ENCODE measurements around the gene RNF115.

DNA sequence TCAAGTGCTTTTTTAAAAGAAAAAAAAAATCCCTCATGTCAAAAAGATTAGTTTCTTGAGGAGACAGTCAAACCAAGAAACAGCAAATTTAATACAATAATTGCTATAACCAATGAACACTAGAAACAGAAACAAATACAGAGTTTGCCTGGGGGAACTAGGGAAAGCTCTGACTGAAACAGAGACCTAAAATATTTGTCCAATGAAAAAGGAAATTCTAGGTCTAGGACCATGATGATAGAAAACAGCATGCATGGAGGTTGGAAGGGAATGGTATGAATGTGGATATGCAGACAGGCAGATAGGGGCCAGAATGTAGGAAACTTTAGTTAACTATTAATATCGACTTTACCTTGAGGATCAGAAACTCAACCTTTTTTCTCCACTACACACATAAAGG, 31.4 kb downstream of the RNF115 start:
- TF ChIP-seq, protein P1, sequence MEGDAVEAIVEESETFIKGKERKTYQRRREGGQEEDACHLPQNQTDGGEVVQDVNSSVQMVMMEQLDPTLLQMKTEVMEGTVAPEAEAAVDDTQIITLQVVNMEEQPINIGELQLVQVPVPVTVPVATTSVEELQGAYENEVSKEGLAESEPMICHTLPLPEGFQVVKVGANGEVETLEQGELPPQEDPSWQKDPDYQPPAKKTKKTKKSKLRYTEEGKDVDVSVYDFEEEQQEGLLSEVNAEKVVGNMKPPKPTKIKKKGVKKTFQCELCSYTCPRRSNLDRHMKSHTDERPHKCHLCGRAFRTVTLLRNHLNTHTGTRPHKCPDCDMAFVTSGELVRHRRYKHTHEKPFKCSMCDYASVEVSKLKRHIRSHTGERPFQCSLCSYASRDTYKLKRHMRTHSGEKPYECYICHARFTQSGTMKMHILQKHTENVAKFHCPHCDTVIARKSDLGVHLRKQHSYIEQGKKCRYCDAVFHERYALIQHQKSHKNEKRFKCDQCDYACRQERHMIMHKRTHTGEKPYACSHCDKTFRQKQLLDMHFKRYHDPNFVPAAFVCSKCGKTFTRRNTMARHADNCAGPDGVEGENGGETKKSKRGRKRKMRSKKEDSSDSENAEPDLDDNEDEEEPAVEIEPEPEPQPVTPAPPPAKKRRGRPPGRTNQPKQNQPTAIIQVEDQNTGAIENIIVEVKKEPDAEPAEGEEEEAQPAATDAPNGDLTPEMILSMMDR (IDR thresholded peaks at IDR 0.05): no peak
- TF ChIP-seq POLR2A (IDR thresholded peaks at IDR 0.05) (no peak), POLR2AphosphoS5 (IDR thresholded peaks at IDR 0.05) (no peak)
